Activated CD4-positive, alpha-beta T cell treated with anti-CD3 and anti-CD28 coated beads for 48 hours (primary cell): ENCODE data around the gene STAT3.

Experiments
- DNase-seq: peaks from one replicate; pipeline ENCODE4 v3.0.0-alpha.2; 2020

The STAT3 gene

DNA sequence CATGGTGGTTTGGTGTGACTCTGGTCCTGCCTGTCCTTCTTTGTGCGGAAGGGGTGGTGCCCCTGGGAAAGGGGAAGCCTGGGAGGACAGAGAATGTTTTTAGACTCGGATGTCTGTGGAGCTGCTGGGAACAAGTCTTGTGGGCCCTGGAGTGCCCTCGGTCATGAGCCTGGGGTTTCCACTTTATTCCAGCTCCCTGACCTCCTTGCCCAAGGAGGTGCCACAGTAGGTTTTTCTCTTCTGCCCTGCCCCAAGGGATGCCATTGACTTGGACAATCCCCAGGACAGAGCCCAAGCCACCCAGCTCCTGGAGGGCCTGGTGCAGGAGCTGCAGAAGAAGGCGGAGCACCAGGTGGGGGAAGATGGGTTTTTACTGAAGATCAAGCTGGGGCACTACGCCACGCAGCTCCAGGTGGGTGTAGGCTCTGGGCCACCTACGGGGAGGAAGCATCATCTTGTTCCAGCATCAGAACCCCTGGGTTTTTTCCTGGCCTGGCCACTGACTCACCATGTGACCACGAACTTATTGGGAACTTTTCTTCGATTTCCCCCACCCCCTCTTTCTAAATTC, 98.5 kb downstream of the STAT3 start:
- peak; percentile 77 for DNase-seq

DNA sequence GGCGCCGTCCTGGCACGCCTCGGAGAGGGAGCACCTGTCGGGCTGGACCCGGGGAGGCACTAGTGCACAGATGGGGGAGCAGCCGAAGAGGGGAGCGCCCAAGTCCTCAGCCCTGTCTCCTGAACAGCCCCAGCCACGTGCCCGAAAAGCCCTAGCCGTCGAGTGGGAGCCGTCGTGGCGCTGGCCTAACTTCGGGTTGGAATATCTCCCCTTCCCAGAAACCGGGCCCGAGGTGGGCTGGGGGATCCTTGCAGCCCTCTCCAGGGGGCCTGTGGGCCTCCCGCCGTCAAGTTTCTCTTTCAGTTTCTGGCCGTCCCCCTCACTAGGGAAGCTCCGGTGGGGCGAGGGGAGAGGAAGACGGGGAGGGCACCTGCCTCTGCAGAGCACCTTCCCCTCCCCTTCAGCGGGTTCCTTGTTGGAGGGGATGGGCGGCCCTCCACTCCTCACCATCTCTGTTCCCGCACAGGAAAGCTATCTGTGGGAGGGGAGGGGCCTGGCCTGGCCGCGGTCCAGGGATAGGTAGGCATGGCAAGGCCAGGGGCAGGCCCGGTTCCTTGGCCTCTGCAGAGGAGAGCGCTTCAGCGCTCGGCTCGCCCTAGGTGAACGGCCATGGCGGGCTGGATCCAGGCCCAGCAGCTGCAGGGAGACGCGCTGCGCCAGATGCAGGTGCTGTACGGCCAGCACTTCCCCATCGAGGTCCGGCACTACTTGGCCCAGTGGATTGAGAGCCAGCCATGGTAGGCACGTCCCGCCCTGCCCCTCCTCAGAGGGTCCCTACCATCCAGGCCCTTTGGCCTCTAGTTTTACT, 99.2 kb downstream of the STAT3 start:
- peak; percentile 69 for DNase-seq

- DNase-seq: peak; percentile 85
Measured at GRCh38 chr17:42287977-42288802, 100.1 kb downstream of the STAT3 start, which contains the start of gene STAT5A. Gene STAT5A, plus strand, starts transcription at chr17:42288498. Its CDS starts 914 bp downstream, at chr17:42289412.

DNA sequence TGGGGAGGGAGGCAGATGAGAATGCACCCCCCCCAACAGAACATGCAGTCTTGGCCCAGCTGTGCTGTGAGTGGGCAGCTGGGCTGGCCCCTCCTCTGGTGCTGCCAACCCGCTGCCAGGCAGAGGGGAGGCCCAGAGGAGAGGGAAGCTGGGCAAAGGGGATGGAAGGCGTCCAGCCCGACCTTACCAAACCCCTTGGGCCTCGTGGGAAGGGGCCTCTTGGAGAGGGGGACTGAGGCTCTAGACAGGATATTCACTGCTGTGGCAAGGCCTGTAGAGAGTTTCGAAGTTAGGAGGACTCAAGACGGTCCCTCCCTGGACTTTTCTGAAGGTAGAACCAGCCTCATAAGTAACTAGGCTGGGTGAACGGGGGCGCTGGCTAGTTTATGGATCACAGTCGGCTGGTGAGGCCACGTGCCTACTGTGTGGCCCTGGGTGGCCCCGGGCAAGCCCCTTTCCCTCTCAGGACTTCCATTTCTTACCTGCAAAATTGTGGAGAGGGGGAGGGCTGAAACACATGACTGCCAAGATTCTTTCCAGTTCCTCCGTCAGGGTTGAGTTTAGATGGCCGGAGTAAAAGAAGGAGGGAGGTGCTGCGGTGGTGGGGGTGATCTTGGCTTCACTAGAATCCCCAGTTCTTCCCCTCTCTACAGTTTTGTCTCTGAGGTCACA, 100.8 kb downstream of the STAT3 start:
- peak; percentile 70 for DNase-seq

DNA sequence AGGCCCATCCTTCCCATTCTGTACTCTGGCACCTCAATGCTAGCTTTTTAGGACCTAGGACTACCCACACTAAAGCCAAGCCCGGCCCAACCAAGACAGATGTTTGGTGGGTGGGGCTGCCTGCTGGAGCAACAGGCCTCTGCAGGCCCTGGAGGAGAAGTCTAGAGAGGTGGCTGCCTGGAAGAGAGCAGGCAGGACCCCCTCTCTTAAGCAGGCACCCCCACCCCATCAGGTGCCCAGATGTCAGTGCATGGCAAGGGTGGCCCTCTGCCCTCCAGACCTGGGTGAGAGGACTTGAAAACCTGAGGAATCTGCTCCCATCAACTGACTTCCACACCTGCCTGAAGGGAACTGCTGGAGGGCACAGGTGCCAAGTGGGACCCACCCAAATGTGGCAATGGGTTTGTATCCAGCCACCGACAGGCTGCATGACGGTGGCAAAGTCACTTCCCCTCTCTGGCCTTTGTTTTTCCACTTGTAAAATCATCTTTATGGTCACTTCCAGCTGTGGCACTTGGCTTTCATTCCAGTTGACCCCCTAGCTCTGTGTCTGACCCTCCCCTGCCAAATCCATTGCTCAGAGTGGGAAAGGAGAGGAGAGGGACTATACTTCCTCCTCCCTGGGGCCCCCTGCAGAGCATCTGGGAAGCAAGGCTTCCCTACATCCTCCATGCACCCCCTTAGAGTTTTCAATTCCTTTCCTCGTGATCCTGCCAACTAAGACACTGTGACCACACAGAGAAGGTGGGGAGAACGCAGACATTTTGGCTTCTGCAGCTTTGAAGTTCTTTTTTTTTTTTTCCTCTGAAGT, 101.6 kb downstream of the STAT3 start:
- DNase-seq: no peak

GRCh38 chr17:42285346-42286050, 102.7 kb downstream of the STAT3 start:
- DNase-seq: peak; percentile 1

DNA sequence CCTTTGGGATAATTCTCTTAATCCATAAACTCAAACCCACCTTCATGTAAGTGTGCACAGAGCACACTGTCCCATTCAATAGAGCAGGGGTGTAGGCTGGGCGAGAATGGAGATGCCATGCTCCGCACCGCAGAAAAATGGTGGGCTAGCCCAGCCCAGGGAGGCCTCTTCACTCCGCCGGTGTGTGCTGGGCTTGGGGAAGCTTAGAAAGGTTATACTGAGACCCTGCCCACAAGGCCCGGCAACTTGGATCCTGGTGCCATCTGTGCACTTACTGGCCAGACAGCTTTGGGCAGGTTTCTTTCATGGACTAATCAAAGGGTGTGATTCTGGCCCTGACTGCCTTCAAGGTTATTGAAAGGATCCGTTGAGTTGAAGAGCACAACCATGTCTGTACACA, 103.7 kb downstream of the STAT3 start:
- peak; percentile 1 for DNase-seq

GRCh38 chr17:42284024-42284369, 104.2 kb downstream of the STAT3 start:
- no peak for DNase-seq

DNA sequence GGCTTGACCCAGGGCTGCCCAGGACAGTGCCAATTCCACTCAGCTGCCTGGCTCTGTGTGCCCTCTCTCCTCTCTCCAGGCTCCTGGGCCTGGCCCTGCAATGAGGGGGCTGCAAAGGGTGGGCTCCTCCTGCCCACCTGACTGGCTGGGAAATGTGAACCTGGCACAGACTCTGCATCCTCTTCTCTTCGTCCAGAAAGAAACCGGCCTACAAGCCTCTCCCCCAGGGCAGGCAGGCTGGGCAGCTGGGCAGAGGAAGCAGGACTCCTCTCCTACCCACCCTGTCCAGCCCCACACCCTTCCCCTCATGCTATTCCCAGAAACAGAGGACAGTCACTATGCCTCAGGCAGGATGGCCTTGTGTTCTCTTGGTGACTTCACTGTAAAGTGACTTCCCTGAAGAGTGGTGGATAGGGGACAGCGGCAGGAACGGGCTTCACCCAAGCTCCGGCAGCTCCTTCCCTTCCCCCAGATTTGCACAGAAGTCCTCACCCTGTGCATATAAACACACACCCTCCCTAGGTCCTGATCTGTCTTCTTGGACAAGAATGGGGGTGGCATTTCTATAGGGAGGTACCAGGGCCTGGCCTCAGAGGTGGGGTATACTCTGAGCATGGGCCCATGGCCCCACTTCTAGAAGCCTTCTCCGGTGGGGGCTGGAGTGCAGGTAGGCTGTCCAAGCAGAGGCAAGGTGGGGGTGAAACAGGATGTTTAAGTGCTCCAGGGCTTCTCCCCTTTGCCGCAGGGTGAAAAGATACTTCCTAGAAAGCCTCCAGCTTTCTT, 104.8 kb downstream of the STAT3 start:
- peak; percentile 1 for DNase-seq

GRCh38 chr17:42282478-42283080, 105.7 kb downstream of the STAT3 start:
- peak; percentile 0 for DNase-seq

DNA sequence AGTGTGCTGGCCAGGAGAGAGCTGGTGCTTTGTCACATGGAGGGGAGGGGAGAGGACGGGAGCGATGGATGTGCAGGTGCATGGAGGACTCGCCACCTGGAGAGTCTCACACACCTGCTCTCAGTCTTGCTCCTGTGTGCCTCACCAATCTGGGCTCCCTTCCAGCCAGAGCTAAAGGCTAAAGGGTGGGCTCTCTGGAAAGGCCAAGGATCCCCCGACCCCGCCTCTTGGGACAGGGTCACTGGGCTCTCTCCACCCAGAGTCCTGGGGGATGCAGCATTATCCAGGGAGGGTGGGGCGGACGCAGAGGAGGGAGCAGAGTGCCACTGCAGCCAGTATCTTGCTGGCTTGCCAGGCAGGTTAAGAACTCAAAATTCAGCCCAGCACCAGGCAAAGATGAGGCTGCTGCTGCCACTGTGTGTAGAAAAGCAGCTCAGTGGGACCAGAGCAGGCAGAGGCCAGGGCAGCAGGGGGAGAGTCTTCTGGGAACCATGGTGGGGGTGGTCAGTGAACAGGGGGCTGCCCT, 106.6 kb downstream of the STAT3 start:
- DNase-seq: peak; percentile 1

GRCh38 chr17:42279776-42280630, 108.2 kb downstream of the STAT3 start:
- DNase-seq: peak; percentile 1

GRCh38 chr17:42277342-42277712, 110.9 kb downstream of the STAT3 start:
- DNase-seq: no peak

DNA sequence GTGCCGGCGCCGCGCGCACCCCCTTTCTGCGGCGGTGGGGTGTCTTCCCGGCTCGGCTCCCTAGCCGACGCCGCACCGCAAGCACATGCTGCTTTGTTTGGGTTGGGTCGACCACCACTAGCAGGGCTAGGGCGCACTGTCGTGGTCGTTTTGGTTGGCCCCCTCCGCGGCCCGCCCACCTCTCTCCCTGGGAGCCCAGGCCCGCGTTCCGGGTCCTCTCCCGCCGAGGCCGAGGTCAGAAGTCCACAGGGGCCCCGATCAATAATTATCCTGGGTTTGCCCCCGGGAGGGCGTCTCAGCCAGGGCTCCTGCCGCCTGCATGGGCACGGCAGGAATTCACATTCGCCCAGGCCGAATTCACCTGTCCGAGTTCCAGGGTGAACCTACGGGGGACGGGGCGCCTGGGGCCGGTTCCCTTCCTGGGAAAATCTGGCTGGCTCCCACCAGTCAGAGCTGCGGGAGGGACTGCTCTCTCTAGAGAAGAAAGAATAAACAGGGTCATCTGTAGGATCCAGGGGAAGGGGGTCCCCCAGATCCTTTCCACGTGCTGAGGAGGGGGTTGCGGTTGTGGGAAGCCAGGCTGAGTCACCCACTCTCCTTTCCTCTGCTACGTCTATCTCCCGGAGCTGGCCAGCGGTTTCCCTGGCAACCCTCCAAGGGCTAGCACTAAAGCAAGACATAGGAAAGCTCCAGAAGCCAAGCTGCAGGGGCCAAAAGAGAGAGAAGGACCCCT, 111.5 kb downstream of the STAT3 start:
- DNase-seq: peak; percentile 35

- DNase-seq: peak; percentile 69
Measured at GRCh38 chr17:42276359-42276608, 112.0 kb downstream of the STAT3 start, which contains the start of gene STAT5B. Gene STAT5B, minus strand, starts transcription at chr17:42276391. Its CDS starts 44,264 bp downstream, at chr17:42232127.

GRCh38 chr17:42275527-42276358, 112.5 kb downstream of the STAT3 start:
- peak; percentile 41 for DNase-seq

DNA sequence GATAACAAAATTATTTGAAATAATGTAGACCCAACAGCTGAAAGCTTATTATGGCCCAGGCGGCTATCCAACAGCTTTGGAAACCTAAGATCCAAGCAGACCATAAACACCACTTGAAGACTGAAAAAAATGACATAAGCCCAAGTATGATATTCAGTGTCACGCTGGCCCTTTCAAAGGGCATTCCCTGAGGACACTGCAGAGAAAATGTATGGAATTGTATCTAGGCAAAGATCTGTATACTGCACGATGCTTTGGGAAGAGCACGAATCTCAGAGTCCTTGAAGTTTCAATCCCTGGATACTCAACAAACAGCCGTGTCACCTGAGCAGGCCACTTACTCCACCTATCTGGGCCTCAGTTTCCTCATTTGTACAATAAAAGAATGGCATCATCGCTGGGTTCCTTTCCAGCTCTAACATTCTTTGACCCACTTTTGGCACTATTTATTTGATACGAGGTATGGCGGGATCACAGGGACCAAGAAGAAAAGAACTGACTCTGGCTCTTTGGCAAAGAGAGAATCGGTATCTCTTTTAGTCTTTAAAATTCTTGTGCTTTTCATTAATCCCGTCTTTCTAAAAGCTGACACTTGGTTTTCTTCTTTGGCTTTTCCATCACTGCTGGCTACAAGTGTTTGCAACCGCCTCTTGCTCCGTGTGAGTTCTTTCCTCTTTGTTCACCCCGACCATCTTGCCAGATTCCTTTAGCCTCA, 113.3 kb downstream of the STAT3 start:
- no peak for DNase-seq
